ENCODE measurements around the gene ARHGEF5. TPM values are rescaled to one million over a fixed set of nuclear protein-coding genes. Genes with fewer than 3 reads are reported as not detected.
A peak's percentile ranks its signal among the peaks of the same experiment; 100 is the strongest.
"Not testable (repeated sequence)": the region's sequence is repeated elsewhere in the genome, so short reads cannot be mapped to it uniquely, and the experiment has no call there.

ARHGEF5 gene
- total RNA-seq = 35.9 to 37.6 TPM (median 37.4 TPM) in 3 replicates

DNA sequence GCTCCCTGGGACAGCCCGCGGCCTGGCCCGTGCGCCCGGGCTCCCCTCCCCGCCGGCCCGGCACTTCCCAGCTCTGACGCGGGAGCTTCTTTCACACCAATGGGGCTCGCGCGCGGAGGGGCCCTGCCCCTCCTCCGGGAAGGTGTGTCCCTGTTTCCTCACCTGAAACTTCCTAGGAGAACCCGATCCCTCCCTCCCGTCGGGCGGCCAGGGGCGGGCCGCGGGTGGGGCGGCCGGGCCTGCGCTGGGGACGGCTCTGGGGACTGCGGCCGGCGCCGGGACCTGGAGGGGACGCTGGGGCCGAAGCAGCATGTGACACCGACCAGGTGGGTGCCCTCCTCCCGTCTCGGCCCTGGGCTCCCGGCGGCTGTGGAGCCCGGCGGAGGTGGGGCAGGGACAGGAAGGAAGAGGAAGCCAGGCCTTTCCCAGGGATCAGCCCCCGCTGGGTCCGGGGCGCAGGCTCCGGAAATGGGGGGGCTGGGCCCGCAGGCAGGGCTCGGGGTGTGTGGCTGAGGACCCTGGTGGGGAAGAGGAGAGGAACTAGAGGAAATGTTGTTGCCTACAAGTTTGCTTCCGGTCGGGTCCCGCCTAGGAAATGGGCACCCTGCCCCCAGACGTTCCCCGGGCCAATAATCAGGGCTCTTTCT lies at the start of gene ARHGEF5:
TSS of gene ARHGEF5 (plus strand) at position 227 of the 647 bp plus-strand sequence. CDS start 7,268 bp downstream, outside the sequence.
- H3K36me3 Mint-ChIP-seq; H3K4me1 Mint-ChIP-seq; DNase-seq (ENCODE audit: low spot score in 2 of 2, unreplicated experiment in 2 of 2); H3K9me3 Mint-ChIP-seq; H3K27me3 Mint-ChIP-seq (ENCODE audit: low read depth): not testable (repeated sequence)
- H3K27ac Mint-ChIP-seq = peak within 1 kb of the TSS; percentile 91
- H3K4me3 Mint-ChIP-seq = peak within 1 kb of the TSS; percentile 79

DNA sequence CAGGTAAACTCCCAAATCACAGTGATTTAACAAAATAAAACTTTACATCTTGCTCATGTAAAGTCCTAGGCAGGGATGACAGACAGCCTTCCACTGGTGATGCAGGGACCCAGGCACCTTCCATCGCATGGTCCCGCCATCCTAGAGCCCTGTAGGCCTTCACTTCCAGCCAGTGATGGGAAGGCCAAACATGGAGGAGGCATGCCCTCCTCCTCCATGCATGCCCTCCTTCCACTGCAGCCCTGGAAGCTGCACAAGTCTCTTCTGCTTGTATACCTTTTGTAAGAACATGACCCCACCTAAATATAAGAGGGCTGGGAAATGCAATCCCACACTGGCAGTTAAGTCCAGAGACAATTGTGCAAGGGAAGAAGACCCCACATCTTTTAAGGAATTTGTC lies 45.5 kb upstream of the ARHGEF5 start:
- H3K27me3 Mint-ChIP-seq (ENCODE audit: low read depth); H3K36me3 Mint-ChIP-seq; H3K4me1 Mint-ChIP-seq; H3K27ac Mint-ChIP-seq; H3K9me3 Mint-ChIP-seq; H3K4me3 Mint-ChIP-seq; DNase-seq (ENCODE audit: low spot score in 2 of 2, unreplicated experiment in 2 of 2): not testable (repeated sequence)

DNA sequence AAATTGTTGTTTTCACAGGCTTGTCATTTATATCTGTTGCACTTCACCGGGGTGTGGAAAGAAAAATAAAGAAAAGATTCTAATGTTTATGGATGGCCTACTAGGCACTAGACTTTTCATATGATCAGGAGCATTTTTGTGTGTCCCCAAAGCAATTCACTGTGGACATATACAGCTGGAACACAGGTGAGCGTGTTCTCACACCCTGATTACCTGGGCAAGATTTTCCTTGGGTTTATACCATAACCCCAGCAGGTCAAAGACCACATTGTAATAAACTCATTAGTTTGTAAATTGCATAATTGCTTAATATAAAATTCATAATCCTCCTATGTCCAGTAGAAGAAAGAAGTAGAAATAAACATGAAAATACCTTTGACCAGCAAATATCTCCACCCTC lies 44.0 kb upstream of the ARHGEF5 start:
- DNase-seq (ENCODE audit: low spot score in 2 of 2, unreplicated experiment in 2 of 2); H3K4me3 Mint-ChIP-seq; H3K9me3 Mint-ChIP-seq; H3K4me1 Mint-ChIP-seq; H3K27ac Mint-ChIP-seq; H3K27me3 Mint-ChIP-seq (ENCODE audit: low read depth); H3K36me3 Mint-ChIP-seq: not testable (repeated sequence)

DNA sequence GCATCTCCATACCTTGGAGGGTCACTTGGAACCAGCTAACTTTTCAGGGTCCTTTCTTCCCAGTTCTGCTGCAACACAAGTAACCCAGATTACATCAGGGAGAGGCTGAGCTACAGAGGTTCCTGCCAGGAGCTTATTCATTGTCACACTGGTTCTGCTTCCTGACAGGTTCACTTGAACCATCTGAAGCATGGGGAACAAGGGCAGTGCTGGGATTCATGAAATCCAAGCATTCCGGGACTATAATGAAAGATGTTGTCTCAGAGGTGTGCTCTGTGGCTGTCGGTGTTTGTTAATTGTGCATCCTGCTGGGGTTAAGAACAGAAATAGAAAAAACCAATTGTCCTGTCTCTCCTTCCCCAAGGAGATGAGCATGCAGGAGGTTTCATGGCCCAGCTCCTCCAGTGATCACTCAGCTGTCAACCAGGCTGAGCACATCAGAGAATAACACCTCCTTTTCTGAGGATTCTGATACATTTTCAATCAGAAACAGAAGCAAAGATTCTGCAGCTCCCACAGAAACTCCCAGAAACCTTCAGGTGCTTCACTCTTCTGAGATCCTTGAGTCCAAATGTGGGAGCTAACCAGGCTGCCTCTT lies 43.2 kb upstream of the ARHGEF5 start, which contains the start of gene OR2A1:
TSS of gene OR2A1 (plus strand) at position 548 of the 598 bp plus-strand sequence. CDS start 5,706 bp downstream, outside the sequence.
- H3K36me3 Mint-ChIP-seq; H3K4me1 Mint-ChIP-seq; H3K9me3 Mint-ChIP-seq; H3K27me3 Mint-ChIP-seq (ENCODE audit: low read depth); DNase-seq (ENCODE audit: low spot score in 2 of 2, unreplicated experiment in 2 of 2); H3K27ac Mint-ChIP-seq; H3K4me3 Mint-ChIP-seq: not testable (repeated sequence)

DNA sequence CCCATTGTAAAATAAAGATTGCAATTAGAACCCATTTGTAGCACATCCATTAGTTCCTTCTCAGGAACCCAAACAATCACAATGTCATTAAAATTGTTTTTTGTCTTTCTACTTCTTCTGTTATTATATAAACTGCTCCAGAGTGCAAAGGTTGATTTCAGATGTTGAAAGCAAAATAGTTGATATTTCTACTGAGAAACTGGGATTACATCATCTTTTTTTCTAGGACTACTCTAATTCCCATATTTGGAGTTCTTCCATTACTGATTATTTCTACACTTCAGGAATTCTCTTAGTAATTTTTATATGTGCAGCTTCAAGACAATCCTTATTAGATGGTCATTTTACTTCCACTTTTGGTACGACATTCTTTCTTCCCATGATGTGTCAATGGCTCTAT lies 37.7 kb upstream of the ARHGEF5 start:
- DNase-seq (ENCODE audit: low spot score in 2 of 2, unreplicated experiment in 2 of 2); H3K36me3 Mint-ChIP-seq; H3K9me3 Mint-ChIP-seq; H3K27me3 Mint-ChIP-seq (ENCODE audit: low read depth); H3K27ac Mint-ChIP-seq; H3K4me3 Mint-ChIP-seq; H3K4me1 Mint-ChIP-seq: not testable (repeated sequence)

DNA sequence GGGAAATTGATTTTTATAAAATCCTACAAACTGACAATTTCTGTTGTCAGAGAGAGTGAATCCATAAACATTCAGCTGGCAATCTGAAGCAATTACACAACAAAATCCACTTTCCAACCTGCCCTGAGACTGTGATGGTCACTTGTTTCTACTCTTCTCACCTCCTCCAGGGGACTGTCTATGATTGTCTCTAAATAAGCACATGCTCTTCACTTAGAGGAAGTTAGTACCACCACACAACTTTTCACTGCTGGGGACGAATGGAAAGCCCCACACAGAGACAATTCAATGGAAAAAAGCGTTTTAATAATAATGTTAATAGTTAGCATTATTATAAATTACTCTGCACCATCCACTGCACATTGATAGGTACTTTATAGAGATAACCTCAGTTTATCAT lies 35.7 kb upstream of the ARHGEF5 start:
- H3K36me3 Mint-ChIP-seq = not testable (repeated sequence)

DNA sequence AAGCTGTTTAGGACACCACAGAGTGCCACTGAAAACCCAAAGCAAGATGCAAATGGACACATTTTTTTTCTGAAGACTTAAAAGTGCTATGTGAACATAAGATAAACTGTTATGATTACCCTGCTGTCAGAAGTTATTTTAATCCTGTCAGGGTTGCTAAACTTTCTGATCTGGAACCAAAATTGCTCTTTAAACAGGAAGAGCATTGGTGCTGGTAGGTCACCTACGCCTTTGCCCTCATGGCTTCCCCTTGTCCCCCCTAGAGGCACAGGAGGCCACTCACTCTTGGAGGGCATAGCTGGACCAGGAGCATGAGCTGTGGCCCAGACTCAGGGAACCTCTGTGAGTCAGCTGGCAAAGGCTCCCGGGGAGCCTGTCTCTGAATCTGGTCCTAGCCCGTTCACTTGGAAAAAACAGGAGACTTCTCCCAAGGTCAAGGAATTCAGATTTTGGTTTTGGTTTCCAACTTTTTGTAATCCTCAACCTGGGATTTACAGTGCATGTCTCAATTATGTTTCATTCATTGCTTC lies 33.5 kb upstream of the ARHGEF5 start:
- H3K27ac Mint-ChIP-seq; H3K4me1 Mint-ChIP-seq; H3K9me3 Mint-ChIP-seq; H3K36me3 Mint-ChIP-seq; H3K4me3 Mint-ChIP-seq; H3K27me3 Mint-ChIP-seq (ENCODE audit: low read depth); DNase-seq (ENCODE audit: low spot score in 2 of 2, unreplicated experiment in 2 of 2): not testable (repeated sequence)

More for the DNA sequence above, 35.7 kb upstream of the ARHGEF5 start:
- not testable (repeated sequence) for H3K4me3 Mint-ChIP-seq; H3K27ac Mint-ChIP-seq; H3K4me1 Mint-ChIP-seq; H3K9me3 Mint-ChIP-seq; DNase-seq (ENCODE audit: low spot score in 2 of 2, unreplicated experiment in 2 of 2); H3K27me3 Mint-ChIP-seq (ENCODE audit: low read depth)

DNA sequence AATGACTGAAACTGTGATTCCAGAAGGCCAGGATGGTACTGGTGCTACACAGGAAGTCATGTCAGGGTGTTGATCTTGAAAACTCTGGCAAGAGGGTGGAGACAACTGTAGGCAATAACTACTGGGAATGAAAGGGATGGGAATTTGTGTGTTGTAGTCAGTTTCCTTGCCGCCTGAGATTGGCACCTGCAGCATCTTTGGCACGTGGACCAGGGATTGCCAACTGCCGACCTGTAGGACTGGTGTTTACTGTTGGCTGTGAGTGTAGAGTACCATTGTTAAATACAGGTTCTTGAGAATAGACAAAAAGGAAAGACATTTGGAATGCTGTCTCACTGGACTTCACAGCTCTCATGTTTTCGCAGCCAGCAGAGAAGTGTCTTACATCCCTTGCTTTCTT lies 31.8 kb upstream of the ARHGEF5 start:
- not testable (repeated sequence) for H3K9me3 Mint-ChIP-seq; H3K27me3 Mint-ChIP-seq (ENCODE audit: low read depth); H3K36me3 Mint-ChIP-seq; H3K4me3 Mint-ChIP-seq; H3K27ac Mint-ChIP-seq; H3K4me1 Mint-ChIP-seq; DNase-seq (ENCODE audit: low spot score in 2 of 2, unreplicated experiment in 2 of 2)

DNA sequence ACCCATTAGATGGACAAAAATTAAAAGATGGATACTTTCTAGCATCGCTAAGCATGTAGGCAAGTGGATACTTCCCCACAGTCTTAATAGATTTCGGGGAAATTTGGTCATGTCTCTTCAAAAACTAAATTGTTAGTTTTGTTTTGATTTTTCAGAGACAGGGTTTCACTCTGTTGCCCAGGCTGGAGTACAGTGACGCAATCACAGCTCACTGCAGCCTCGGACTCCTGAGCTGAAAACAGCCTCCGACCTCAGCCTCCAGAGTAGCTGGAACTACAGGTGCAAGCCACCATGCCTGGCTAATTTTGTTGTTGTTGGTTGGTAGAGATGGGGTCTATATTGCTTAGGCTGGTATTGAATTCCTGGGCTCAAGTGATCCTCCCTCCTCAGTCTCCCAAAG lies 29.3 kb upstream of the ARHGEF5 start:
- H3K4me1 Mint-ChIP-seq; H3K27me3 Mint-ChIP-seq (ENCODE audit: low read depth); H3K36me3 Mint-ChIP-seq; H3K27ac Mint-ChIP-seq; DNase-seq (ENCODE audit: low spot score in 2 of 2, unreplicated experiment in 2 of 2); H3K4me3 Mint-ChIP-seq; H3K9me3 Mint-ChIP-seq: not testable (repeated sequence)

DNA sequence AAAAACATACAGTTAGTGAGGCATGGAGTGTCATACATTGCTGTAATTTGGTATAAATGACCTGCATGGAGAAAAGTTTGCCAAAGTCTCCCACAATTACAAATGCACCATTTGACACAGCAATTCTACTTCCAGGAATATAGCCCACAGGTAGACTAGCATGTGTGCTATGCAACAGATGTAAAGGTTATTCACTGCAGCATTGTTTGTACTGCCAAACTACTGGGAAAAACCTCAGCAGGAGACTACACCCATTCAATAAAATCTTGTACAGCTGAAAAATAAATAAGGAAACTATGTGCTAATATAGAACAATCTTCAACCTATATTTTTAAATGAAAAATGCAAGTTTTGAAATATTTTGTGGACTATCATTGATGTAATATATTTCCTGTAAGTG lies 25.2 kb upstream of the ARHGEF5 start:
- H3K27me3 Mint-ChIP-seq (ENCODE audit: low read depth); H3K36me3 Mint-ChIP-seq; H3K9me3 Mint-ChIP-seq; H3K4me1 Mint-ChIP-seq; H3K4me3 Mint-ChIP-seq; DNase-seq (ENCODE audit: low spot score in 2 of 2, unreplicated experiment in 2 of 2); H3K27ac Mint-ChIP-seq: not testable (repeated sequence)

DNA sequence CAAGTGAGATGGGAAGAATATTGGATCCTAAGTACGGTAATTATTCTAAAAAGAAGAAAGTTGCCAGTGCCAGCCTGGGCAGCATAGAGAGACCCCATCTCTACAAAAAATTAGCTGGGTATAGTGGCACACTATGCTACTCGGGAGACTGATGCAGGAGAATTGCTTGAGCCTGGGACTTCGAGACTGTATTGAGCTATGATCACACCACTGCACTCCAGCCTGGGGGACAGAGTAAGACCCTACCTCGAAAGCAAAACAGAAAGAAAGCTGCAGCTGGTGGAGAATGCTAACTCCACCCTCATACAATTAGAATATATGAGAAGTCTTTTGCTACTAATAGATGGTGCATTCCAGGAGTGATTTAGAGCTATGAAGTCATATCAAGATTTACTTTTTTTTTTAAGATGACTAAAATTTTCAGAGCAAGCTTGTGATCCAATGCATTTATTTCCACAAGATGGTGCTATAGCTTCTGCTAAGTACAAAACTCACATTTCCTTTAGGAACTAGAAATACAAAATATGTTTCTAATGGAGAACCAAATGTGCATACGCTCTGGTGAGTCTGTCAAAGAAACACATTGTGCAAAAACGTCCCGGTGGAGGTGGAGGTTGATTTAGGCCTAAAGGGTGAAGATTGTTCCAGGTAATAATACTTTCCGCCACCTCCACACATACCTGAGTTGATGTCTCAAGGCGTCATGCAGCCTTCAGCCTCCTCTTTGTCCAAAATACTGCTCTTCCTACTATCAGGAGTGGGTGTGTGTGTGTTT lies 23.8 kb upstream of the ARHGEF5 start:
- not testable (repeated sequence) for H3K27ac Mint-ChIP-seq; H3K36me3 Mint-ChIP-seq; H3K4me1 Mint-ChIP-seq; H3K4me3 Mint-ChIP-seq; H3K27me3 Mint-ChIP-seq (ENCODE audit: low read depth); DNase-seq (ENCODE audit: low spot score in 2 of 2, unreplicated experiment in 2 of 2); H3K9me3 Mint-ChIP-seq

DNA sequence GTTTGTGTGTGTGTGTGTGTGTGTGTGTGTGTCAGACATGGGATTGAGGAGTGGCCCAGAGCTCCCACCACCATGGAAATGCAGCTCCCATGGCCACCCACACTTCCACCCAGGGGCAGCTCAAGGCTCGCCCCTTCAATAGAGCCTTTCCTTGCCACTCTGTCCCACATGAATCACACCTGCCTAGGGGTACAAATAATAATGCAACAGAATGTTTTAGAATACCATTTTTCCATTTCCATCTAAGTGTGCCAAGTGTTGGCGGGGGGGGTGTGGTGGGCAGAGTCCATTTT lies 23.3 kb upstream of the ARHGEF5 start:
- not testable (repeated sequence) for DNase-seq (ENCODE audit: low spot score in 2 of 2, unreplicated experiment in 2 of 2); H3K9me3 Mint-ChIP-seq; H3K36me3 Mint-ChIP-seq; H3K4me3 Mint-ChIP-seq; H3K27ac Mint-ChIP-seq; H3K27me3 Mint-ChIP-seq (ENCODE audit: low read depth); H3K4me1 Mint-ChIP-seq

DNA sequence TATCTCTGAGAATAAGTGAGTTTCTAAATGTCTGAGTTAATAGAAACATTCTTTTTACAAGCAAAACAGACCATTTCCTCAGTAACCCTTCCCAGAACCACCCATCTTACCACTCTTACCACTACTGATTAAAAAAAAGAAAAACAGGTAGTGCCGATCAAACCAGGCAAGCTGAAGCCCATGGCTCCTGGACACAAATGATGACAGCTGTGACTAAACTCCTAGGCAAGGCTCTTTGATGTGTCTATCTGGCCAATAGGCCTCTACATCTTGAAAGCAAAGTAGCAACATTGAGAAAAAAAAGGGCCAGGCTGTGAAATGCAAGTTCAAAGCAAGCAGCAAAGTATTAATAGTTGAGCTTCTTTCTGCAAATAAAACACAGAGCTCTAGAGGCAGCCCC lies 6.6 kb upstream of the ARHGEF5 start:
- H3K36me3 Mint-ChIP-seq; H3K4me3 Mint-ChIP-seq; H3K9me3 Mint-ChIP-seq; H3K27me3 Mint-ChIP-seq (ENCODE audit: low read depth); H3K4me1 Mint-ChIP-seq; H3K27ac Mint-ChIP-seq; DNase-seq (ENCODE audit: low spot score in 2 of 2, unreplicated experiment in 2 of 2): not testable (repeated sequence)

DNA sequence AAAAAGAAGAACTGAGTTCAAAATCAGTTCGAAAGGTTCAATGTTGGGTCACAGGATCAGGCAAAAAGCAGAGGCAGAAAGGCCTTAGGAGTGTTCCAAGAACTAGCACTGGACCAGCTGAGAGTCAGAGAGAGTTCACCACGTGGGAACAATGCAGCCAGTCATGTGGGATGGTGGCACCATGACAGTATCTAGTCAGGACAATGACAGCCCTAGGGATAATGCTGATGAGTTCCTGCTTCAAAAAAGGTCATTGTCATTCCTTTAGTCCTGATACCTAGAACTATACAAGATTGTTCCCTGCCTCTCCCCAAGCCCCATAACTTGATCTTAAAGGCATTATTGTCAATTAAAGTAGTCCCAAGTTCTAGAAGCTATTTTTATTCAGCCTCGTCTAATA lies 3.5 kb upstream of the ARHGEF5 start:
- H3K27ac Mint-ChIP-seq; H3K27me3 Mint-ChIP-seq (ENCODE audit: low read depth); H3K4me3 Mint-ChIP-seq; H3K36me3 Mint-ChIP-seq; DNase-seq (ENCODE audit: low spot score in 2 of 2, unreplicated experiment in 2 of 2); H3K9me3 Mint-ChIP-seq; H3K4me1 Mint-ChIP-seq: not testable (repeated sequence)

All from mesothelial cell of epicardium (in vitro differentiated cells).